Peyer's patch (tissue), 4 donors: ENCODE data around the gene OR52E5.

Source experiments
- POLR2A ChIP-seq, 2 donors: fragments of 450-650 bp; IDR thresholded peaks; one replicate each; pipeline ENCODE4 v1.5.1; 2017; ENCODE audit warnings: antibody characterized with exemption in 2 of 2, mild to moderate bottlenecking in 2 of 2, moderate library complexity in 2 of 2
- TF ChIP-seq, protein P1 (sequence below), 6 experiments: fragments of 450-650 bp in 4 of 6; fragments of 200-600 bp in 2 of 6; sonication (generic) in 1 of 6; IDR thresholded peaks; one replicate each; pipeline ENCODE4 v1.5.1; 2017 to 2019; ENCODE audit warnings: antibody characterized with exemption in 6 of 6, mild to moderate bottlenecking in 3 of 6, moderate library complexity in 1 of 6

DNA sequence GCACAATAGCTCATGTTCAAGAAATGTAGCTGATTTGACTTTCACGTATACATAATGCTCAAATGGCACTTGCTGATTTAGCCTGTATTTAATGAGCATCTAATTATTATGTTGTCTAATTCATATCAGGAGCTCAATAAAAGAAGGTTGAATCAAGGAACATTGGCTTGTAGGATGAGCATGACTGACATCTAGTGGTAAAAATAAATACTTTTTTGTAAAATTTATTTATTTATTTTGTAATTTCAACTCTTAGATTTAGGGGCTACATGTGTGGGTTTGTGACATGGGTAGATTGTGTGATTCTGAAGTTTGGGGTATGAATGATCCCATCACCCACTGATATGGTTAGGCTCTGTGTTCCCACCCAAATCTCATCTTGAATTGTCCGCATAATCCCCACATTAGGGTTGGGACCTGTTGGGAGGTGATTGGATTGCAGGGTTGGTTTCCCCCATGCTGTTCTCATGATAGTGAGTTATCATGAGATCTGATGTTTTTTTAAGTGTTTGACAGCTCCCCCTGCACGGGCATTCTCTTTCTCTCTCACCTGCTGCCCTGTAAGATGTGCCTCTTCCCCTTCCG is 1.7 kb upstream of the OR52E5 start:
- TF ChIP-seq, protein P1, sequence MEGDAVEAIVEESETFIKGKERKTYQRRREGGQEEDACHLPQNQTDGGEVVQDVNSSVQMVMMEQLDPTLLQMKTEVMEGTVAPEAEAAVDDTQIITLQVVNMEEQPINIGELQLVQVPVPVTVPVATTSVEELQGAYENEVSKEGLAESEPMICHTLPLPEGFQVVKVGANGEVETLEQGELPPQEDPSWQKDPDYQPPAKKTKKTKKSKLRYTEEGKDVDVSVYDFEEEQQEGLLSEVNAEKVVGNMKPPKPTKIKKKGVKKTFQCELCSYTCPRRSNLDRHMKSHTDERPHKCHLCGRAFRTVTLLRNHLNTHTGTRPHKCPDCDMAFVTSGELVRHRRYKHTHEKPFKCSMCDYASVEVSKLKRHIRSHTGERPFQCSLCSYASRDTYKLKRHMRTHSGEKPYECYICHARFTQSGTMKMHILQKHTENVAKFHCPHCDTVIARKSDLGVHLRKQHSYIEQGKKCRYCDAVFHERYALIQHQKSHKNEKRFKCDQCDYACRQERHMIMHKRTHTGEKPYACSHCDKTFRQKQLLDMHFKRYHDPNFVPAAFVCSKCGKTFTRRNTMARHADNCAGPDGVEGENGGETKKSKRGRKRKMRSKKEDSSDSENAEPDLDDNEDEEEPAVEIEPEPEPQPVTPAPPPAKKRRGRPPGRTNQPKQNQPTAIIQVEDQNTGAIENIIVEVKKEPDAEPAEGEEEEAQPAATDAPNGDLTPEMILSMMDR (IDR thresholded peaks at IDR 0.05): peak in 4 of 6 experiments; percentile 23 to 39 (median 28)
- no peak for TF ChIP-seq POLR2A (IDR thresholded peaks at IDR 0.05)
